Central memory CD8-positive, alpha-beta T cell (primary cell): ENCODE data around the gene PRAMEF15.
"Not testable (repeated sequence)": the region's sequence is repeated elsewhere in the genome, so short reads cannot be mapped to it uniquely, and the experiment has no call there.

ENCODE experiments used
- ATAC-seq: fragments of 150-1000 bp; cut with Tn5 transposase; replicated peaks from 2 replicates; pipeline ENCODE4 v1.10.0; 2022; ENCODE audit warnings: mild to moderate bottlenecking, moderate FRiP score, moderate number of reproducible peaks; ENCODE audit not compliant: poor library complexity, severe bottlenecking; ENCODE audit errors: extremely low read depth
- DNase-seq, 2 donors: peaks; one replicate each; pipeline ENCODE4 v3.0.0; 2021; ENCODE audit warnings: low spot score in 2 of 2
- H3K27ac Mint-ChIP-seq: one replicate; pipeline ENCODE4 v1.8.0; 2022; ENCODE audit warnings: low read depth, mild to moderate bottlenecking, moderate library complexity, mixed read lengths
- H3K27me3 Mint-ChIP-seq: one replicate; pipeline ENCODE4 v1.8.0; 2022; ENCODE audit warnings: mixed read lengths
- H3K36me3 Mint-ChIP-seq: one replicate; pipeline ENCODE4 v1.8.0; 2022; ENCODE audit warnings: mild to moderate bottlenecking, moderate library complexity, mixed read lengths; ENCODE audit not compliant: insufficient read depth
- H3K4me1 Mint-ChIP-seq: one replicate; pipeline ENCODE4 v1.8.0; 2022; ENCODE audit warnings: mixed read lengths
- H3K4me3 Mint-ChIP-seq: one replicate; pipeline ENCODE4 v1.8.0; 2022; ENCODE audit warnings: mild to moderate bottlenecking, moderate library complexity, mixed read lengths
- H3K9me3 Mint-ChIP-seq: one replicate; pipeline ENCODE4 v1.8.0; 2022; ENCODE audit warnings: mixed read lengths

The PRAMEF15 gene

GRCh38 chr1:13356774-13357173 lies 41.4 kb downstream of the PRAMEF15 start:
- ATAC-seq, H3K4me3 Mint-ChIP-seq, H3K9me3 Mint-ChIP-seq, H3K4me1 Mint-ChIP-seq, H3K36me3 Mint-ChIP-seq, DNase-seq, H3K27ac Mint-ChIP-seq, H3K27me3 Mint-ChIP-seq: not testable (repeated sequence)

DNA sequence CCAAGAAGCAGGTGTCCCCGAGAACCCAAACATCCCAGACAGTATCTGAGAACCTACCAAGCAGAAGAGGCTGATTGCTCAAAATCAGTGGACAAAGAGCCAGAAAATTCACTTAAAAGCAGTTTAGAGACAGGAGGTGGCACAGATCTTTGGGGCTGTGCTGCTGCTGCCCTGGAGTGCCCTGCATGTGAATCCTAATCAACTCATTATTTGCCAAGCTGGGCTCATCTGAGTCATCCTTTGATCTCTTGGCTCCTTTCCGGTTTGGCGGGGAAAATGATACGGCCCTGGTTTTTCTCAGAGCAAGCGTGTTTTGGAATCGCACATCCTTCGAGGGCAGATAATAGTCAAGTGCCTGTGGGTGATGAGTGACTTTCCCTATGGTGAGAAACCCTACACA lies 47.0 kb downstream of the PRAMEF15 start:
- not testable (repeated sequence) for H3K4me1 Mint-ChIP-seq, H3K9me3 Mint-ChIP-seq, ATAC-seq, H3K27ac Mint-ChIP-seq, H3K36me3 Mint-ChIP-seq, DNase-seq, H3K4me3 Mint-ChIP-seq, H3K27me3 Mint-ChIP-seq

GRCh38 chr1:13364928-13365327 lies 49.5 kb downstream of the PRAMEF15 start:
- not testable (repeated sequence) for H3K4me1 Mint-ChIP-seq, ATAC-seq, DNase-seq, H3K4me3 Mint-ChIP-seq, H3K27ac Mint-ChIP-seq, H3K9me3 Mint-ChIP-seq, H3K36me3 Mint-ChIP-seq
- H3K27me3 Mint-ChIP-seq = peaks cover 11% of the 10 kb centered on the region

DNA sequence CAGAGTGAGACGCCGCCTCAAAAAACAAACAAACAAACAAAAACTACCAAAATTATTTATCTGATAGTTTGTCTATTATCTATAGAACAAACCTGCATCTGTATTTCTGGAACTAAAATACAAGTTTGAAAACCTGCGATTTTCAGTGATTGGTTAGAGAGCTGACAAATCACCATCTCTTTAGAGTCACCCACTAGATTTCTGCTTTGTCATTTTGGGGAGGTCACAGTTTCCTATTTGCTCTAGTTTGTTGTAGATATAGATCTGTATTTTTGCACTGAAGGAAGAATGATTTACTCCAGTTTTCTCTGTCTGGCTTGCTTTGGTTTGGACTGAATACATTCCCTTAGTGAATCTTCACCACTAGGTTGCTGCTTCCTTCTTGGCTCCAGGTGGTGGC lies 51.2 kb downstream of the PRAMEF15 start:
- H3K9me3 Mint-ChIP-seq, H3K4me3 Mint-ChIP-seq, DNase-seq, ATAC-seq, H3K36me3 Mint-ChIP-seq, H3K27ac Mint-ChIP-seq, H3K4me1 Mint-ChIP-seq: not testable (repeated sequence)
- peaks cover 19% of the 10 kb centered on the region for H3K27me3 Mint-ChIP-seq

GRCh38 chr1:13368544-13368943 lies 53.2 kb downstream of the PRAMEF15 start:
- not testable (repeated sequence) for H3K4me1 Mint-ChIP-seq, H3K27ac Mint-ChIP-seq, H3K4me3 Mint-ChIP-seq, H3K36me3 Mint-ChIP-seq, ATAC-seq, H3K9me3 Mint-ChIP-seq, DNase-seq
- H3K27me3 Mint-ChIP-seq = peaks cover 19% of the 10 kb centered on the region
